ENCODE data around the gene SERINC2. TPM values are rescaled to one million over a fixed set of nuclear protein-coding genes. Genes with fewer than 3 reads are reported as not detected.

SERINC2 gene
- total and polyA plus RNA-seq, 9 of the 15 experiments (the other 6 are each of a cell fraction or from before 2014, with no cell fraction given) = 0.07 to 1.2 (median 0.70) TPM; not detected in 2

DNA sequence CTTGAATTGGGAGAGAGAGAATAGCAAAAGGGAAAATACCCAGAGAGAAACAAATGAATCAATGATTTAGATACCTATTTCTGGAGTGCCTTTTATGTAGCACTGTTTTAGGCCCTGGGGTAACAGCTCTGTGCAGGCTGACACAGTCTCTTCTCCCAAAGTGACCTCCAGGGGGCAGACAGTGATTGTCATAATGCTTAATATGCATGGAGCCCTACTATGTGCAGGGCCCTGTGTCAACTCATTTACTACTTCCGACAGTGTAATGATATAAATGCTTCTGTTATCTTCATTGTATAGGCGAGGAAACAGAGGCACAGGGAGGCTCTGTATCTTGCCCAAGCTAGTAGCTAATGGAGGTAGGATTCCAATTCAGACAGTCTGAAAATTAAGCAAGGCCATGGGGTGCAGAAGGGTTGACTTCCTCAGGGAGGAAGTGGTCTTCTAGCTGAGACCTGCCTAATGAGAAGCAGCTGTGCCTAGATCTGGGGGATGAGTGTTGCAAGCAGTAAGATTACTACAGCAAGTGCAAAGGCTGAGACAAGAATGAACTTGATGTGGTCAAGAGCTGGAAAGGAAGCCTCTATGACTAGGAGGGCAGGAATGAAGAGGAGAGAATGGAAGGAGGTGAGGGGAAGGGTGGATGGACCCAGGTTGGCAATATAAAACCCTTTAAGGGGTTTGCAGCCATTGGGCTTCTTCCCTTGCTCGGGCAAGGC lies 16.2 kb upstream of the SERINC2 start (continued):
- TF ChIP-seq SMAD4 (CRISPR knock-in tag; conservative IDR thresholded peaks at IDR 0.05) = no peak
- TF ChIP-seq ZNF146 (CRISPR knock-in tag; IDR thresholded peaks at IDR 0.05; ENCODE audit: unreplicated experiment) = no peak
- TF ChIP-seq POLR3G (IDR thresholded peaks at IDR 0.05; ENCODE audit: extremely low read depth, insufficient read length, insufficient replicate concordance) = no peak
- 0 out of 4 replicates have a peak, but pooled peaks of 1 of the 2 experiments have one; percentile 35 for TF ChIP-seq KDM1A (IDR thresholded peaks at IDR 0.05)
- TF ChIP-seq RBM15 (IDR thresholded peaks at IDR 0.05; ENCODE audit: insufficient read depth, low read length) = no peak
- TF ChIP-seq ADNP (tag; IDR thresholded peaks at IDR 0.05) = 0 out of 2 replicates have a peak, but pooled peaks have one; percentile 33
- TF ChIP-seq ZKSCAN1 (IDR thresholded peaks at IDR 0.05; ENCODE audit: low read depth, low read length) = peak; percentile 100
- TF ChIP-seq ATF7 (IDR thresholded peaks at IDR 0.05) = no peak
- TF ChIP-seq, protein P1, sequence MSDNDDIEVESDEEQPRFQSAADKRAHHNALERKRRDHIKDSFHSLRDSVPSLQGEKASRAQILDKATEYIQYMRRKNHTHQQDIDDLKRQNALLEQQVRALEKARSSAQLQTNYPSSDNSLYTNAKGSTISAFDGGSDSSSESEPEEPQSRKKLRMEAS (CRISPR knock-in tag; IDR thresholded peaks at IDR 0.05) = no peak

Data from K562 (cell line).